ENCODE measurements around the gene NES. TPM values are rescaled to one million over a fixed set of nuclear protein-coding genes. Genes with fewer than 3 reads are reported as not detected.

NES gene
- polyA plus RNA-seq, 2 of the 4 experiments (the other 2 are of a cell fraction) = 0.57 to 2.1 TPM

DNA sequence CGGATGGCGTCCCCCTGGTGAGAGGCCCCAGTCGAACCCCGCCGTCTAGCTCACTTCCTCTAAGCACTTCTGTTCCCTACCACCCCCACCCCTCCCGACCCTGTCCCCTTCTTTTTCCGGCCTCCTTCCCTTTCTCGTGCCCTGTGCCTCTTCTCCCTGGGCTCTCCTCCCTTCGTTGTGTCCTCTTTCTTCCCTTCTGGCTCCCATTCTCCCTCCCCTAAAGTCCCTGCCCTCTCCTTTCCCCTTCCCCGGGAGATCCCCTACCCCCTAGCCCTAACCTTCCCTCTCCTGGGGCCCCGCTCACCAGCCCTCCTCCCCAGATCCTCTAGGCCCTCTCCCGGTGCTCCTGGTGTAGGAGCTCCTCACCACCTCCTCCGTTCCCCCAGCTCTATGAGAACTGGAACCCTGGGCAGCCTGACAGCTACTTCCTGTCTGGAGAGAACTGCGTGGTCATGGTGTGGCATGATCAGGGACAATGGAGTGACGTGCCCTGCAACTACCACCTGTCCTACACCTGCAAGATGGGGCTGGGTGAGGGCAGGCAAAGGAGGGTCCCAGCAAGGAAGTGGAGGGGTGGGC is 19.4 kb downstream of the NES start:
- Histone ChIP-seq H3K27ac (peak overlapping the region in 1 of 2 experiments; percentile 62; a peak in 2 of 6 replicates), H3K4me2 (peak overlapping the region; percentile 55), H3K9me3 (no peaks in the 10 kb centered on the region), H3K4me3 (0 out of 3 replicates have a peak overlapping the region, but pooled peaks have one; percentile 7), H3K4me1 (peaks cover 41% of the 10 kb centered on the region)
- FAIRE-seq (no peak), ATAC-seq (no peak), DNase-seq (ENCODE audit: low read depth in 1 of 2, low spot score in 1 of 2) (no peak)
- ChIA-PET POLR2A (no interaction called here), CTCF (interaction anchor here (0.6 to 15.2 kb wide), 25 partner anchors 9 to 369 kb away, joined by 3 to 402 read pairs (median 4); partner anchors contain the start of genes BCAN, HAPLN2 and NES)
- no peak for TF ChIP-seq HEYL (CRISPR knock-in tag; IDR thresholded peaks at IDR 0.05)
- TF ChIP-seq RAD21 (conservative IDR thresholded peaks at IDR 0.05 in 1 of 2, IDR thresholded peaks at IDR 0.05 in 1 of 2) = 0 out of 5 replicates have a peak, but pooled peaks of 1 of the 2 experiments have one; percentile 6
- WGBS (ENCODE audit: missing lambda C conversion rate) = 37% methylated on average over 12 of the region's 15 CpGs

- ChIA-PET POLR2A (no interaction called here), CTCF (interaction anchor here (0.6 to 15.2 kb wide), 29 partner anchors 8 to 370 kb away, joined by 3 to 402 read pairs (median 4); partner anchors contain the start of genes BCAN, HAPLN2 and NES)
- Histone ChIP-seq H3K4me3 (no peak overlapping the region), H3K27ac (peak overlapping the region in 1 of 2 experiments; percentile 62; a peak in 2 of 6 replicates), H3K4me2 (peak overlapping the region; percentile 55), H3K4me1 (peaks cover 35% of the 10 kb centered on the region), H3K9me3 (no peaks in the 10 kb centered on the region)
- TF ChIP-seq, protein P1, sequence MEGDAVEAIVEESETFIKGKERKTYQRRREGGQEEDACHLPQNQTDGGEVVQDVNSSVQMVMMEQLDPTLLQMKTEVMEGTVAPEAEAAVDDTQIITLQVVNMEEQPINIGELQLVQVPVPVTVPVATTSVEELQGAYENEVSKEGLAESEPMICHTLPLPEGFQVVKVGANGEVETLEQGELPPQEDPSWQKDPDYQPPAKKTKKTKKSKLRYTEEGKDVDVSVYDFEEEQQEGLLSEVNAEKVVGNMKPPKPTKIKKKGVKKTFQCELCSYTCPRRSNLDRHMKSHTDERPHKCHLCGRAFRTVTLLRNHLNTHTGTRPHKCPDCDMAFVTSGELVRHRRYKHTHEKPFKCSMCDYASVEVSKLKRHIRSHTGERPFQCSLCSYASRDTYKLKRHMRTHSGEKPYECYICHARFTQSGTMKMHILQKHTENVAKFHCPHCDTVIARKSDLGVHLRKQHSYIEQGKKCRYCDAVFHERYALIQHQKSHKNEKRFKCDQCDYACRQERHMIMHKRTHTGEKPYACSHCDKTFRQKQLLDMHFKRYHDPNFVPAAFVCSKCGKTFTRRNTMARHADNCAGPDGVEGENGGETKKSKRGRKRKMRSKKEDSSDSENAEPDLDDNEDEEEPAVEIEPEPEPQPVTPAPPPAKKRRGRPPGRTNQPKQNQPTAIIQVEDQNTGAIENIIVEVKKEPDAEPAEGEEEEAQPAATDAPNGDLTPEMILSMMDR (IDR thresholded peaks at IDR 0.05) = peak; percentile 80
- TF ChIP-seq TP53 (CRISPR knock-in tag; IDR thresholded peaks at IDR 0.05) (no peak), RARB (CRISPR knock-in tag; IDR thresholded peaks at IDR 0.05) (no peak), PBX3 (IDR thresholded peaks at IDR 0.05) (no peak), EHF (CRISPR knock-in tag; IDR thresholded peaks at IDR 0.05) (no peak), KDM5A (IDR thresholded peaks at IDR 0.05) (peak; percentile 68; the same call in 1 of the 2 replicates), SMC3 (IDR thresholded peaks at IDR 0.05) (peak; percentile 68), RAD21 (conservative IDR thresholded peaks at IDR 0.05 in 1 of 2, IDR thresholded peaks at IDR 0.05 in 1 of 2) (peak; percentile 71 to 76)
- TF ChIP-seq, protein P2, sequence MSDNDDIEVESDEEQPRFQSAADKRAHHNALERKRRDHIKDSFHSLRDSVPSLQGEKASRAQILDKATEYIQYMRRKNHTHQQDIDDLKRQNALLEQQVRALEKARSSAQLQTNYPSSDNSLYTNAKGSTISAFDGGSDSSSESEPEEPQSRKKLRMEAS (IDR thresholded peaks at IDR 0.05) = 0 out of 2 replicates have a peak, but pooled peaks have one; percentile 30
- DNase-seq (ENCODE audit: low read depth in 1 of 2, low spot score in 1 of 2) (peak; percentile 44 to 80), ATAC-seq (peak; percentile 14 to 49; a peak in 3 of 6 replicates), FAIRE-seq (no peak)
- 51% methylated on average over 52 of the region's 54 CpGs for WGBS (ENCODE audit: missing lambda C conversion rate)
Measured at GRCh38 chr1:156656806-156657740, 20.1 kb downstream of the NES start.

- FAIRE-seq (no peak), ATAC-seq (no peak), DNase-seq (ENCODE audit: low read depth in 1 of 2, low spot score in 1 of 2) (no peak)
- H3K4me1 ChIP-seq = peaks cover 28% of the 10 kb centered on the region
- TF ChIP-seq GATA3 (IDR thresholded peaks at IDR 0.05; ENCODE audit: borderline replicate concordance) (no peak), MAZ (IDR thresholded peaks at IDR 0.05; ENCODE audit: borderline replicate concordance, low read depth, low read length) (no peak), REST (IDR thresholded peaks at IDR 0.05) (no peak)
- TF ChIP-seq, protein P3, sequence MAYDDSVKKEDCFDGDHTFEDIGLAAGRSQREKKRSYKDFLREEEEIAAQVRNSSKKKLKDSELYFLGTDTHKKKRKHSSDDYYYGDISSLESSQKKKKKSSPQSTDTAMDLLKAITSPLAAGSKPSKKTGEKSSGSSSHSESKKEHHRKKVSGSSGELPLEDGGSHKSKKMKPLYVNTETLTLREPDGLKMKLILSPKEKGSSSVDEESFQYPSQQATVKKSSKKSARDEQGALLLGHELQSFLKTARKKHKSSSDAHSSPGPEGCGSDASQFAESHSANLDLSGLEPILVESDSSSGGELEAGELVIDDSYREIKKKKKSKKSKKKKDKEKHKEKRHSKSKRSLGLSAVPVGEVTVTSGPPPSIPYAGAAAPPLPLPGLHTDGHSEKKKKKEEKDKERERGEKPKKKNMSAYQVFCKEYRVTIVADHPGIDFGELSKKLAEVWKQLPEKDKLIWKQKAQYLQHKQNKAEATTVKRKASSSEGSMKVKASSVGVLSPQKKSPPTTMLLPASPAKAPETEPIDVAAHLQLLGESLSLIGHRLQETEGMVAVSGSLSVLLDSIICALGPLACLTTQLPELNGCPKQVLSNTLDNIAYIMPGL (CRISPR knock-in tag; IDR thresholded peaks at IDR 0.05; ENCODE audit: borderline replicate concordance) = no peak
- POLR2A ChIA-PET = no interaction called here
- no peak overlapping the region for H3K4me3 ChIP-seq
- no peaks in the 10 kb centered on the region for H3K9me3 ChIP-seq
- CTCF ChIA-PET = interaction anchor here (0.7 to 15.2 kb wide), 11 partner anchors 11 to 272 kb away, joined by 3 to 402 read pairs (median 5); partner anchors contain the start of genes HAPLN2 and NES
- H3K27ac ChIP-seq = no peak overlapping the region
- WGBS (ENCODE audit: missing lambda C conversion rate) = 90% methylated on average over 6 of the region's 9 CpGs
- H3K4me2 ChIP-seq = no peak overlapping the region
Measured at GRCh38 chr1:156655904-156656516, 21.2 kb downstream of the NES start.

All from A549 (cell line).